IMR-90 (cell line): ENCODE data around the gene GNAS-AS1. TPM values are rescaled to one million over a fixed set of nuclear protein-coding genes. Genes with fewer than 3 reads are reported as not detected.

Source experiments
- ATAC-seq: fragments of 200-7000 bp; cut with Tn5 transposase; 2 replicates; pipeline ENCODE4 v1.9.1; 2020; ENCODE audit warnings: low read depth, mild to moderate bottlenecking, moderate library complexity
- BruUV-seq: library from RNA; stranded (reverse); fragments of 400-500 nt; replicated peaks from 2 replicates; lab custom pipeline; 2021; lab: Mats Ljungman, UMichigan
- CTCF ChIA-PET: fragments of 300-600 bp; formaldehyde crosslinking; extraction: SDS; loops from one replicate; lab custom pipeline; 2021; ENCODE audit warnings: antibody characterized with exemption; lab: Yijun Ruan, JAX
- POLR2A ChIA-PET: fragments of 300-600 bp; sonication (Branson Sonifier 250); formaldehyde crosslinking; loops from one replicate; lab custom pipeline; 2022; ENCODE audit warnings: antibody characterized with exemption; ENCODE audit not compliant: unreplicated experiment; lab: Charles Lee
- DNase-seq: peaks from one replicate; pipeline ENCODE4 v3.0.0; 2013
- H2AFZ ChIP-seq: replicated peaks from 2 replicates; pipeline ENCODE3; 2013; ENCODE audit warnings: low read length, mild to moderate bottlenecking; ENCODE audit not compliant: poor library complexity
- H2AK5ac ChIP-seq: 2 replicates; pipeline ENCODE4 v1.6.1; 2013; ENCODE audit warnings: low read depth, low read length, inconsistent platforms
- H2AK9ac ChIP-seq: replicated peaks from 2 replicates; pipeline ENCODE3; 2013; ENCODE audit warnings: mild to moderate bottlenecking, low read depth, low read length, moderate library complexity; ENCODE audit not compliant: poor library complexity
- H2BK120ac ChIP-seq: 2 replicates; pipeline ENCODE4 v1.6.1; 2013; ENCODE audit warnings: low read depth, low read length, inconsistent platforms
- H2BK15ac ChIP-seq: 3 replicates; pipeline ENCODE4 v1.6.1; 2013; ENCODE audit warnings: low read depth, low read length, inconsistent platforms
- H2BK20ac ChIP-seq: 2 replicates; pipeline ENCODE4 v1.6.1; 2013; ENCODE audit warnings: low read depth, mild to moderate bottlenecking, inconsistent platforms, low read length, moderate library complexity
- H2BK5ac ChIP-seq: 2 replicates; pipeline ENCODE4 v1.6.1; 2013; ENCODE audit warnings: mild to moderate bottlenecking, low read depth, low read length, inconsistent platforms; ENCODE audit not compliant: poor library complexity, severe bottlenecking
- H3K14ac ChIP-seq: replicated peaks from 2 replicates; pipeline ENCODE4 v1.6.1; 2013; ENCODE audit warnings: low read depth, low read length, inconsistent platforms
- H3K18ac ChIP-seq: 2 replicates; pipeline ENCODE4 v1.6.1; 2013; ENCODE audit warnings: low read depth, low read length, control low read depth
- H3K23ac ChIP-seq: 2 replicates; pipeline ENCODE4 v1.6.1; 2013; ENCODE audit warnings: low read depth, low read length, inconsistent platforms
- H3K27ac ChIP-seq: 2 replicates; pipeline ENCODE4 v1.5.1; 2013; ENCODE audit warnings: mild to moderate bottlenecking, control low read depth, low read length; ENCODE audit not compliant: insufficient read depth
- H3K27me3 ChIP-seq: 2 replicates; pipeline ENCODE4 v1.6.1; 2013; ENCODE audit warnings: low read length; ENCODE audit not compliant: control insufficient read depth, insufficient read depth
- H3K36me3 ChIP-seq: 2 replicates; pipeline ENCODE4 v1.6.1; 2013; ENCODE audit warnings: low read length, mixed read lengths; ENCODE audit not compliant: control insufficient read depth, insufficient read depth
- H3K4ac ChIP-seq: 2 replicates; pipeline ENCODE4 v1.6.1; 2013; ENCODE audit warnings: low read depth, low read length, inconsistent platforms
- H3K4me1 ChIP-seq: 2 replicates; pipeline ENCODE4 v1.6.1; 2013; ENCODE audit warnings: low read length, mixed read lengths; ENCODE audit not compliant: control insufficient read depth, insufficient read depth
- H3K4me2 ChIP-seq: 2 replicates; pipeline ENCODE4 v1.6.1; 2013; ENCODE audit warnings: low read depth, mild to moderate bottlenecking, control low read depth, low read length, moderate library complexity
- H3K4me3 ChIP-seq: 2 replicates; pipeline ENCODE4 v1.5.1; 2013; ENCODE audit warnings: low read depth, mild to moderate bottlenecking, control low read depth, low read length, moderate library complexity; ENCODE audit not compliant: insufficient read depth
- H3K56ac ChIP-seq: 2 replicates; pipeline ENCODE4 v1.6.1; 2013; ENCODE audit warnings: low read length, inconsistent platforms; ENCODE audit not compliant: insufficient read depth; ENCODE audit errors: extremely low read depth
- H3K79me1 ChIP-seq, 2 experiments: 2 replicates each; pipeline ENCODE4 v1.6.1; 2013; ENCODE audit warnings: low read length in 2 of 2, inconsistent platforms in 1 of 2, low read depth in 1 of 2
- H3K9ac ChIP-seq: 2 replicates; pipeline ENCODE4 v1.6.1; 2013; ENCODE audit warnings: low read depth, low read length, control low read depth
- H3K9me1 ChIP-seq: 2 replicates; pipeline ENCODE4 v1.6.1; 2013; ENCODE audit warnings: low read length, inconsistent platforms; ENCODE audit not compliant: insufficient read depth
- H3K9me3 ChIP-seq: 2 replicates; pipeline ENCODE4 v1.6.1; 2013; ENCODE audit warnings: low read length; ENCODE audit not compliant: control insufficient read depth, insufficient read depth
- H4K20me1 ChIP-seq: 2 replicates; pipeline ENCODE4 v1.6.1; 2013; ENCODE audit warnings: low read length, inconsistent platforms; ENCODE audit not compliant: insufficient read depth
- H4K5ac ChIP-seq: 2 replicates; pipeline ENCODE4 v1.6.1; 2013; ENCODE audit warnings: mild to moderate bottlenecking, low read depth, low read length, control low read depth
- H4K8ac ChIP-seq, 2 experiments: 2 replicates each; pipeline ENCODE4 v1.6.1; 2013; ENCODE audit warnings: low read depth in 2 of 2, low read length in 2 of 2, control low read depth in 1 of 2, inconsistent platforms in 1 of 2
- H4K91ac ChIP-seq: 2 replicates; pipeline ENCODE4 v1.6.1; 2013; ENCODE audit warnings: low read depth, low read length, inconsistent platforms; ENCODE audit not compliant: insufficient read depth
- BHLHE40 ChIP-seq: fragments of 150-350 bp; IDR thresholded peaks from 2 replicates; pipeline ENCODE4 v1.6.1; 2016; ENCODE audit warnings: mild to moderate bottlenecking, low read depth, low read length
- MAFK ChIP-seq: IDR thresholded peaks from 2 replicates; pipeline ENCODE4 v1.6.1; 2012; ENCODE audit warnings: low read depth, low read length, improper control_type of control experiment
- WGBS, 2 experiments: methylation state at CpG; one replicate each; pipeline versions ENCODE4 v1.1.5 to v1.1.7; 2013; ENCODE audit warnings: missing lambda C conversion rate in 2 of 2; ENCODE audit not compliant: insufficient read length in 1 of 2; ENCODE audit errors: extremely low coverage in 2 of 2; 5-methylcytosine and 5-hydroxymethylcytosine counted together
- dilution Hi-C: fragments of 300-500 bp; cut with HindIII; formaldehyde crosslinking; loops from one replicate; pipeline ENCODE4 v1.14.3; 2018; ENCODE audit warnings: low sequenced_read_pairs; ENCODE audit not compliant: unreplicated experiment
- in situ Hi-C: fragments of 300-500 bp; cut with MboI; formaldehyde crosslinking; loops from 3 replicates; pipeline ENCODE4 v1.14.3; 2019; ENCODE audit warnings: low sequenced_read_pairs, inconsistent platforms, mixed read lengths
- intact Hi-C: fragments of 100-400 bp; cut with micrococcal nuclease; formaldehyde crosslinking; loops from 2 replicates; pipeline ENCODE4 v1.10.0; 2022
- polyA plus RNA-seq, 3 experiments: library from polyadenylated mRNA; depleted of rRNA; stranded (reverse); fragments of >200 nt; gene quantifications; 2 replicates each; pipeline ENCODE4 v1.2.3, GENCODE V29; 2012; ENCODE audit warnings: low replicate concordance in 1 of 3
- total RNA-seq: library from RNA; depleted of rRNA; stranded (reverse); fragments of >200 nt; gene quantifications from 2 replicates; pipeline ENCODE4 v1.2.3, GENCODE V29; 2012

GNAS-AS1 gene
- total and polyA plus RNA-seq, 2 of the 4 experiments (the other 2 are of a cell fraction): 0.54 to 0.60 TPM

GRCh38 chr20:58855506-58856389, 5.0 kb upstream of the GNAS-AS1 start:
- Histone ChIP-seq H2BK120ac (no peak overlapping the region), H3K4me3 (no peak overlapping the region)
- WGBS, 2 experiments: 55% methylated on average over 17 of the region's 57 CpGs; no CpG with 5 or more reads in 1 of the 2 experiments

More at GRCh38 chr20:58855506-58856389, 5.0 kb upstream of the GNAS-AS1 start:
- Histone ChIP-seq H4K5ac (no peak overlapping the region), H3K4me1 (no peaks in the 10 kb centered on the region), H3K9me3 (no peaks in the 10 kb centered on the region), H2BK15ac (no peak overlapping the region), H2AFZ (no peak overlapping the region), H4K20me1 (no peaks in the 10 kb centered on the region; the same call in 1 of the 2 replicates), H4K91ac (no peak overlapping the region), H3K27ac (no peak overlapping the region), H3K79me1 (peaks cover 0 to 4% of the 10 kb centered on the region in 2 experiments; a peak in 1 of 4 replicates), H3K56ac (no peak overlapping the region), H3K9ac (no peak overlapping the region), H2BK20ac (no peak overlapping the region), H3K14ac (no peak overlapping the region), H3K4ac (no peak overlapping the region), H3K36me3 (no peaks in the 10 kb centered on the region), H3K4me2 (no peak overlapping the region), H2AK5ac (no peak overlapping the region), H4K8ac (no peak overlapping the region), H3K27me3 (peaks cover 56% of the 10 kb centered on the region), H2BK5ac (no peak overlapping the region), H2AK9ac (no peak overlapping the region), H3K9me1 (no peaks in the 10 kb centered on the region), H3K23ac (no peak overlapping the region), H3K18ac (no peak overlapping the region)
- TF ChIP-seq MAFK (no peak), BHLHE40 (no peak)
- no TSS peak for BruUV-seq
- ChIA-PET CTCF (no interaction called here), POLR2A (no interaction called here)
- in situ Hi-C loops: loop anchor here (10.0 kb wide), 2 partner anchors 381 to 631 kb away; partner anchors contain the start of gene ANKRD60
- dilution Hi-C loops: no loop called here
- DNase-seq (no peak), ATAC-seq (no peak)
- intact Hi-C loops: no loop called here
